Cerebellar cortex (tissue), 1 donor: ENCODE results near the gene CPXM1.

Experiments used
- DNase-seq: peaks from one replicate; pipeline ENCODE4 v3.0.0-alpha.2; 2015; ENCODE audit warnings: low spot score

The CPXM1 gene

DNA sequence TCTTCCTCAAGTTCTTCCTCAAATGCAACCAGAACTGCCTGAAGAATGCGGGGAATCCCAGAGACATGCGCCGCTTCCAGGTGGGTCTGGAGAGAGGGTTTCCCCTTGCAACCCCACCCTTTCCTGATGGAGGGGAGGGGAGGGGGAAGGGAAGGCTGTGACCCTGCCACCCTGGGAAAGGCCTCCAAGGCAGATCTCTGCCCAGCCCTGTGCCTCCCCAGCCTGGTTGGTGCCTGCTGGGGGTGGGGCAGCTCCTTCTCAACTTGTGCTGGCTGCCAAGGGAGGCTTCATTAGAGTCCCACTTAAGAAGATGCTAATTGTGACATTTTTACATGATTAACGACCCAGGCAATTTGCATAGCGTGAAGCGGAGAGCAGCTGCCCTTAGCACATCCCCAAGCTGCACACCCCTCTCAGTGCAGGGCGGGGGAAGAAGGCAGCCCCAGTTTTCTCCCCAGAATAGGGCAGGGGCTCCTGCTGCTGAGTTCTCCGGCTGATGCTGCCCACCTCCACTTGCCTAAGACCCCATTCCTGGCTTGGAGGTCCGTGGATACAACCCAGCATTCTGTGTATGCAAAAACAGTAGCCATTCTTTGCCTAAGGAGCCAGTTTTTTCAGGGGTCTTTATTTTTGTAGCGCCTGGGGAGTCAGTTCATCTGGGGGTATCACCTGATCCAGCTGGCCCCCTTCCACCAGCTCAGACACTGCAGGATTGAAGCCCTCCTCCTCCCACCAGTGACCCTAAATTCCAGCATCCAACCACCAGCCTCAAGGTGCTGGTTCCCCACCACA is 51.7 kb downstream of the CPXM1 start:
- DNase-seq: no peak

GRCh38 chr20:2747676-2748235 is 52.7 kb downstream of the CPXM1 start:
- DNase-seq: no peak

DNA sequence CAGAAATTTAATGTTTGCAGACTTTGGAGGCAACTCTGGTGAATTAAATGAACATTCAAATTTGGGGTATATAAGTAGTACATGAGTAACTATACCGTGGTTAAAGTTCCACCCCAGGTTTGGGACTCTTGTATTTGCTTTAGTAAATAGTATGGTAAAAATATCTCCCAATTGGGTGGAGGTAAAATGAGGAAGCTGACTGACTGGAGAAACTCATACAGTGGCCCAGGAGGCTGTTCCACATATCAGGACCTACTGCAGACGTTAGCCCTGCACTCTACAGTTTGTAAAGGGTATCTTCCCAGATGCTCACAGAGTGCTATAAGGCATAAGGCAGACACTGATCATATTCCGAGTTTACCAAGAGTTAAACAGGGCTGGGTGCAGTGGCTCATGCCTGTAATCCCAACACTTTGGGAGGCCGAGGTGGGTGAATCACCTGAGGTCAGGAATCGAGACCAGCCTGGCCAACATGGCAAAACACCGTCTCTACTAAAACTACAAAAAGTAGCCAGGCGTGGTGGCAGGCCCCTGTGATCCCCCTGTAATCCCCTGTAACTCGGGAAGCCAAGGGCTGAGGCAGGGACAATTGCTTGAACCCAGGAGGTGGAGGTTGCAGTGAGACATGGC is 53.7 kb downstream of the CPXM1 start:
- no peak for DNase-seq

- DNase-seq: no peak
These were observed 54.3 kb downstream of the CPXM1 start for GRCh38 chr20:2745936-2746635.

GRCh38 chr20:2745060-2745910 is 55.1 kb downstream of the CPXM1 start:
- DNase-seq: no peak
